Right ventricle myocardium superior (tissue), 1 donor: Measurements from ENCODE around the gene CACNA1D. TPM values are rescaled to one million over a fixed set of nuclear protein-coding genes. Genes with fewer than 3 reads are reported as not detected.
A peak's percentile ranks its signal among the peaks of the same experiment; 100 is the strongest.

Experiments
- ATAC-seq: fragments of 200-7000 bp; cut with Tn5 transposase; one replicate; pipeline ENCODE4 v1.9.1; 2020; ENCODE audit warnings: mild to moderate bottlenecking; ENCODE audit not compliant: poor library complexity
- DNase-seq: peaks from one replicate; pipeline ENCODE4 v3.0.0-alpha.2; 2020
- intact Hi-C: fragments of 100-400 bp; cut with DNase I; formaldehyde crosslinking; loops from one replicate; pipeline ENCODE4 v1.11.2; 2022
- total RNA-seq: library from RNA; stranded (reverse); fragmentation: NEBNext Ultra II Directional; extraction: Animal tissue kit (Norgen Biotek cat#: 25700); gene quantifications from one replicate; pipeline ENCODE4 v1.2.1, GENCODE V29; 2021
- donor health status: DM: no; HTN: yes; CAD: no; lungs with severe emphysema.

The CACNA1D gene
- total RNA-seq, 1 donor from 2014 or later, result 0.78 TPM

DNA sequence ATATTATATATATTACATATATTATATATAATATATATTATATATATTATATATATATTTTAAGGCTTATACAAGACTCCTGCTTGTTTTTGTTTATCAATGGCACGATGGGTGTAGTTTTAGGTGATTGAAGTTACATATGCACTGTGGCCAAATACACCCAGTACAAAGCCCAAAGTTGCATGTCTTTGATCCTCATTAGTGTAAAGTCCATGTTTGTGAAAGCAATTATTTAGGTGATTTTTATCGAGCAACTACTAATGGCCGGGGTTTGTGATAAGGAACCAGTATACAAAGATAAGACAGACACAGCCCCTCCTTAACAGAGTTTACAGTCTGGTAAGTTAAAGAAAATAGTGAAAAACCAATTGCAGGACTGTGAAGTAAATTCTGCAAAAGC is 197.5 kb downstream of the CACNA1D start:
- intact Hi-C loops, result no loop called here
- no peak for DNase-seq
- ATAC-seq, result no peak

DNA sequence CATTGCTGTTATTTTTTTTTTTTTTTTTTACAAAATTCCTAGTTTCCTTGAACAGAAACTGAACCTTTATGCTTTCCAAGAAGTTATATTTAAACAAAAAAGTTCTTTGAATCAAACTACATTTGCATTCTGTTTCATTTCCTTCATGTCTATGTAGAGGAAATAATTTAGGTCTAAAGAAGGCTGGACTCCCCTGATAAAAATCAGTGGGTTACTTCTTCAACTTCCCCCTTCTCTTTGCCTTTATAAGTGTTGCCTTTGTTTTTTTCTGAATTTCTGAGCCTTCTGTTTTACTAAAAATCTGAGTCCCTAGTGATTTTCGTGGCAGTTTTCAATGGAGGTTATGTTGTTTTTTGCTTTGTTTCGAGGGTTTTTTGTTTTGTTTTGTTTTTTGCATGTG is 199.0 kb downstream of the CACNA1D start:
- intact Hi-C loops, result no loop called here
- DNase-seq (no peak), ATAC-seq (no peak)

DNA sequence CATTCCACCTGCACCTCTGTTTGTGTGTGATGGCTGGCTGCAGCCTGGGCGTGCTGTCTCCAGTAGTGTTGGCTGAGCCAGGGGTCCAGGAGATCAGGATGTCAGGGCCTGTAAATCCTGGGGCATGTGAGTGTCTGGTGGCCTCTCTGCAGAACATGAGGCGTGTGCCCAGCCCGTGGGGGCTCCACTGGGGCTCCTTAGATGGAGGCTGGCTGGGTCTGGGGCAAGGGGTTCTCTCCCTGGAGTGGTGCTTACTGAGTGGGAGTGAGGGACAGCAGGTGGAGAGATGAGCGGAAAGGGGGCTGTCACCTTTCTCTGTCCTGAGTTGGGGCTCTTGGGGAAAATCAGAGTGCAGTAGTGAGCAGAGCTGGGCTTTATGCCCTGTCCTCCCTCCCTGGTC is 199.6 kb downstream of the CACNA1D start:
- ATAC-seq (no peak), DNase-seq (no peak)
- intact Hi-C loops, result no loop called here

- DNase-seq (no peak), ATAC-seq (no peak)
- intact Hi-C loops, result no loop called here
Observed at GRCh38 chr3:53694666-53695323, 200.4 kb downstream of the CACNA1D start.

GRCh38 chr3:53695324-53695690 is 200.9 kb downstream of the CACNA1D start:
- DNase-seq (no peak), ATAC-seq (no peak)
- intact Hi-C loops, result no loop called here

GRCh38 chr3:53696401-53697172 is 202.2 kb downstream of the CACNA1D start:
- ATAC-seq (peak; percentile 69), DNase-seq (no peak)
- intact Hi-C loops, result no loop called here

DNA sequence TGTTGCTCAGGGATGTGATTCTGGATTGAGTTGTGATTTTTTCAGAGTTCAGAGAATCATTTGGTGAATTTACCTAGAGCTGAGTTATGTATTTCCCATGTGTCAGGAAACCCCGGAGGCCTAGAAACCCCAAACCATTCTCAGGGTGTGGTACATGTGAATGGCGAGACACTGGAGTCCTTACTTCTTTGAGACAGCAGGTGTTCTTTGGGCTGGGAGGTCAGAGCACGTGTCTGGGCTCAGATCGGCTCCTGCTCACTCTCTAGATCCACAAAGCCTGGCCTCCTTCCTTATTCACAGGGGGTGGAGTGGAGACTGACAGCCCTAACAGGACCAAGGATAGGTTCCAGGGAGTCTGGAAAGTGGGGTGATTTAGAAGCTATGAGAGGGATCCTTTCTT is 206.0 kb downstream of the CACNA1D start:
- ATAC-seq, result no peak
- no peak for DNase-seq
- intact Hi-C loops, result no loop called here

DNA sequence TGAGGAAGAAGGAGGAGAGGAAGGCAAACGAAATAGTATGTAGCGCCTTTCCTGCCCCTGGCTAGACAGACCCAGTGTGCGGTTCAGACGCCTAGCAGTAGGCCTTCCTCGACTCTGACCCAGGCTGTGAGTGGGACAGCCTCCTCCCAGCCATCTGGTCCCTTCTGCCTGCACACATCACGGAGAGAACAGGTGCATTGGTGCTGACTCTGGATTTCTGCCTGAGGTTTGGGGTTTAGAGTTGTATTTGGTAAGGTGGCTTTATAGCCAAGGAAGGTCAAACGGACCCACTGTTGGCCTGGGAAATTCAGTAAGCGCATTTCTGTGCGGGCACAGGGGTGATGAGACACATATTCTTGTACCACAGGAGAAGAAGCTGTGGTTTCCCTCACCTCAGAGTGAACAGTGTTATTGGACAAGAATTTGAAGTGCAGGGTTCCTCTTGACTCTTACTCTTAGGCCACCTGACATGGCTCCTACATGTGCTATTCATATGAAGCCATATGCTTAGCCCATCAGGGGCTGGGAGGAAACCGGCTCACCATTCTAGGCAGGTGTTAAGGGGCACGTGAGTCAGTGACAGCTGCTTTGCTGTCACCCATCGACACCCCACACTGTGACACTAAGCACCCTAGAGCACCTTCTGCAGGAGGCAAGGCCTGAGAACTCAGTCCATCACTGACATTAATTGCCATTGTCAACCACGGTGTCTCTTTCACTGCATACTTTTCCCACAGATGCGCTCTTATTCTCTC is 208.5 kb downstream of the CACNA1D start:
- DNase-seq (no peak), ATAC-seq (no peak)
- intact Hi-C loops, result no loop called here

GRCh38 chr3:53703630-53704362 is 209.4 kb downstream of the CACNA1D start:
- no peak for DNase-seq
- intact Hi-C loops, result no loop called here
- no peak for ATAC-seq

DNA sequence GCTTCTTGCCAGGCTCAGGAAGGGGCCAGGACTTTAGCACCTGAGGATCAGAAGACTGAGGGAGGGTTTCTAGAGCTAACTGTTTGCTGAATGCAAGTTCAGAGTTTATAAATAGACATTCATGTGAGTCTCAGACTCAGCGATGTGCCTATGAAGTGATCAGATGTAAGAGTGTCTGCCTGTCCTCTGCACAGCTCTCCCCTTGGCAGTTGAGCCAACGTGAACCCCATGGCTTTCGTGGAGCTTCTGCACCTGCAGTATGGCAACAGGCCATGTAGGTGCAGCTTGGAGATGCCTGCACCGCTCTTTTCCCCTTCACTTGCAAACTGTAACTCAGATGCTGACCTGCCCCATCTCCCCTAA is 209.9 kb downstream of the CACNA1D start:
- no peak for DNase-seq
- ATAC-seq, result peak; percentile 19
- intact Hi-C loops, result no loop called here

- ATAC-seq, result no peak
- no peak for DNase-seq
- intact Hi-C loops, result loop anchor here (5.0 kb wide), 1 partner anchor 403 kb away; no protein-coding TSS in a partner anchor
Observed at GRCh38 chr3:53705024-53705745, 210.8 kb downstream of the CACNA1D start.

DNA sequence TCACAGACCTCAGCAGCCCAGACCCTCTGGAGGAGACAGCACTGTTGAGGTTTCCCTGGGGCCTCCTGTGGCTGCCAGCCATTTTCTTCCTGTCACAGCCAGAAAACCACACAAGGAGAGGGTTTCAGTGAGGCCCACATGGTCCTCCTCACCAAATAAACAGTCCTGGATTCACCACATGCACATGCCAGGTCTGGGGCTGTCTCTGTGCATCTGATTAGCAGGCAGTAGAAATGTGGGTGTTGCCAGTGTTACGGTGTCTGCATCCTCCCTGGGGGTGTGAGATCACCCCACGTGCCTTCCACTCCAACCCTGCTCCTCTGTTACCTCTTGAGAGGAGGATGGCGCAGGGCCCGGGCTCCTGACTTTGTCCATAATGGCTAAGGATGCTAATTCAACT is 211.4 kb downstream of the CACNA1D start:
- intact Hi-C loops, result loop anchor here (5.0 kb wide), 1 partner anchor 403 kb away; no protein-coding TSS in a partner anchor
- ATAC-seq (no peak), DNase-seq (no peak)

DNA sequence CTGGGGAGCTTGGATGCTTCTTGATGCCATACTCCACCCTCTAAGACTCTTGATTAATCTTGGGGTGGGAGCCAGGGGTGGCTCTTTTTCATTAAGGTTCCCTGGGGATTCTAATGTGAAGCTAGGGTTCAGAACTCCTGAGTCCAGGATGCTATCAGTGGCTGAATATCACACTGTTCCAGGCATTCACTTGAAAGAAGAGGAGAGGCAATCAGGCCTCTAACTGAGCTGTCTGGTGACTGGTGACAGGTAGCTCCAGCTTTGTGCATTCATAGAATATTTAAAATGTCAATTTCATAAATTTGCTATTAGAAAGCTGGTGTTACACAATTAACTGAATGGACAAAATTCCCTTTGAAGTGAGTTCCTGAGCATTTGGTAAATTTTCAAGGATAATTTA is 212.8 kb downstream of the CACNA1D start:
- DNase-seq (no peak), ATAC-seq (peak; percentile 53)
- intact Hi-C loops, result loop anchor here (5.0 kb wide), 1 partner anchor 405 kb away; no protein-coding TSS in a partner anchor

DNA sequence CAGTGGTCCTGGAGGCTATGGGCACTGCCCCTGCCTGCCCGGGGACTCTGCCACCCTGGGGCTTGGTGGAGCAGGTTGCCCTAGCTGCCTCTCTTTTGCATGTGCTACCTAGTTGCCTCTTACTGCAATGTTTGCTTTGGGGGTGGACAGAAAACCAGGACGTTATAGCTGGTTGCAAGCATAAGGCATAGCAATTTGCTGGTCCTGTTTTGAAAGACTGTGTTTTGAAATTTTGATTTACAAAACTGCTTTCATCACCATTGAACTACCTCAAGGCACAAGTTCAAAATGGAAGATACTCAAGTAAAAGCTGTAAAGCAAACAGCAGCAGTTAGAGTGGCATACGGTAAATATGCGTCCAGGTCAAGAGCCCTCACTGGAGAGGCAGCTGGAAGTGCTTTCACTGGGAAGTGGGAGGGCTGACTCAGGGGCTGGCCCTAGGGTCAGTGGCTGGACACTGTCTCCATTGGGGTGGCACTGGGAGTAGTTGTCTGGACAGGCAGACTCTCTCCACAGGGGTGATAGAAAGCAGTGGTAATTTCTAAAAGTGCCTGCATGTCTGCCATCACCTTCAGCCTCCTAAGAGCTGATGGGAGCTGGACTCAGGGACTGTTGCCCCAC is 213.7 kb downstream of the CACNA1D start:
- intact Hi-C loops, result loop anchor here (5.0 kb wide), 1 partner anchor 406 kb away; no protein-coding TSS in a partner anchor
- peak; percentile 49 for ATAC-seq
- no peak for DNase-seq

- intact Hi-C loops, result loop anchor here (5.0 kb wide), 1 partner anchor 407 kb away; no protein-coding TSS in a partner anchor
- no peak for ATAC-seq
- no peak for DNase-seq
Observed at GRCh38 chr3:53709256-53709655, 214.8 kb downstream of the CACNA1D start.

GRCh38 chr3:53709860-53710674 is 215.7 kb downstream of the CACNA1D start:
- peak; percentile 85 for DNase-seq
- ATAC-seq, result peak; percentile 68
- intact Hi-C loops, result loop anchor here (5.0 kb wide), 2 partner anchors 33 to 408 kb away; no protein-coding TSS in a partner anchor

GRCh38 chr3:53711387-53711786 is 217.0 kb downstream of the CACNA1D start:
- peak; percentile 70 for ATAC-seq
- intact Hi-C loops, result loop anchor here (5.0 kb wide), 1 partner anchor 34 kb away; no protein-coding TSS in a partner anchor
- peak; percentile 68 for DNase-seq
